ENCODE measurements around the gene ORC4.

GRCh38 chr2:147999126-147999525 lies 21.4 kb downstream of the ORC4 start:
- no peak for TF ChIP-seq RAD21 (conservative IDR thresholded peaks at IDR 0.05)
- no peak for TF ChIP-seq CTCF (IDR thresholded peaks at IDR 0.05; ENCODE audit: poor library complexity, severe bottlenecking)
